GM23338 (cell line): ENCODE measurements around the gene SYNPO2L. TPM values are rescaled to one million over a fixed set of nuclear protein-coding genes. Genes with fewer than 3 reads are reported as not detected.
"Not testable (repeated sequence)": the region's sequence is repeated elsewhere in the genome, so short reads cannot be mapped to it uniquely, and the experiment has no call there.

Experiments
- ATAC-seq: fragments of 200-7000 bp; cut with Tn5 transposase; 3 replicates; pipeline ENCODE4 v1.9.1; 2020
- DNase-seq: peaks from one replicate; pipeline ENCODE4 v3.0.0-alpha.2; 2015; ENCODE audit warnings: low spot score
- H2AFZ ChIP-seq: fragments of 200-600 bp; sonication (generic); 2 replicates; pipeline ENCODE4 v1.8.0; 2016; ENCODE audit warnings: antibody characterized with exemption, mild to moderate bottlenecking, moderate library complexity
- H3F3A ChIP-seq: fragments of 200-600 bp; sonication (generic); replicated peaks from 2 replicates; pipeline ENCODE4 v1.8.0; 2017; ENCODE audit warnings: antibody characterized with exemption, mixed run types, low read depth
- H3K27ac ChIP-seq: fragments of 200-600 bp; sonication (generic); 2 replicates; pipeline ENCODE4 v1.6.1; 2016; ENCODE audit warnings: low read depth
- H3K27me3 ChIP-seq: fragments of 200-600 bp; sonication (generic); 2 replicates; pipeline ENCODE4 v1.8.0; 2016; ENCODE audit warnings: mild to moderate bottlenecking, mixed run types, moderate library complexity; ENCODE audit not compliant: insufficient read depth
- H3K36me3 ChIP-seq: fragments of 200-600 bp; sonication (generic); 2 replicates; pipeline ENCODE4 v1.8.0; 2016; ENCODE audit warnings: mild to moderate bottlenecking; ENCODE audit not compliant: insufficient read depth
- H3K4me1 ChIP-seq: fragments of 200-600 bp; sonication (generic); 2 replicates; pipeline ENCODE4 v1.8.0; 2016; ENCODE audit warnings: mild to moderate bottlenecking, moderate library complexity; ENCODE audit not compliant: insufficient read depth
- H3K4me2 ChIP-seq: fragments of 200-600 bp; sonication (generic); 2 replicates; pipeline ENCODE4 v1.7.1; 2017; ENCODE audit warnings: mixed run types
- H3K4me3 ChIP-seq: fragments of 200-600 bp; sonication (generic); 2 replicates; pipeline ENCODE4 v1.6.1; 2016; ENCODE audit warnings: mixed run types
- H3K79me2 ChIP-seq: fragments of 200-600 bp; sonication (generic); replicated peaks from 2 replicates; pipeline ENCODE4 v1.8.0; 2017; ENCODE audit warnings: mild to moderate bottlenecking; ENCODE audit not compliant: insufficient read depth
- H3K9me2 ChIP-seq: fragments of 200-600 bp; sonication (generic); 2 replicates; pipeline ENCODE4 v1.8.0; 2017; ENCODE audit not compliant: insufficient read depth
- H4K20me1 ChIP-seq: fragments of 200-600 bp; sonication (generic); replicated peaks from 2 replicates; pipeline ENCODE4 v1.8.0; 2017; ENCODE audit warnings: mild to moderate bottlenecking; ENCODE audit not compliant: insufficient read depth
- H3K27ac Mint-ChIP-seq: 2 replicates; pipeline ENCODE4 v1.8.0; 2020; ENCODE audit warnings: inconsistent platforms, mild to moderate bottlenecking, moderate library complexity, mixed read lengths
- H3K27me3 Mint-ChIP-seq: 3 replicates; pipeline ENCODE4 v1.8.0; 2022; ENCODE audit warnings: low read depth, mild to moderate bottlenecking, moderate library complexity, mixed read lengths, inconsistent platforms; ENCODE audit not compliant: insufficient read depth, poor library complexity
- H3K36me3 Mint-ChIP-seq: 3 replicates; pipeline ENCODE4 v1.8.0; 2021; ENCODE audit warnings: low read depth, mild to moderate bottlenecking, inconsistent platforms, moderate library complexity, mixed read lengths
- H3K4me1 Mint-ChIP-seq: 3 replicates; pipeline ENCODE4 v1.8.0; 2020; ENCODE audit warnings: mild to moderate bottlenecking, inconsistent platforms, mixed read lengths
- H3K4me3 Mint-ChIP-seq: 3 replicates; pipeline ENCODE4 v1.8.0; 2021; ENCODE audit warnings: moderate library complexity, mild to moderate bottlenecking, inconsistent platforms, mixed read lengths
- H3K9me3 Mint-ChIP-seq: 3 replicates; pipeline ENCODE4 v1.8.0; 2020; ENCODE audit warnings: moderate library complexity, mild to moderate bottlenecking, inconsistent platforms, mixed read lengths
- CREB1 ChIP-seq: fragments of 250-450 bp; sonication (Bioruptor Pico); IDR thresholded peaks from 2 replicates; pipeline ENCODE4 v1.5.0; 2020; ENCODE audit warnings: low read depth, mild to moderate bottlenecking, moderate library complexity
- ETS1 ChIP-seq: IDR thresholded peaks from 2 replicates; pipeline ENCODE4 v1.6.1; 2016; ENCODE audit warnings: antibody characterized with exemption
- EZH2phosphoT487 ChIP-seq: fragments of 200-600 bp; sonication (generic); IDR thresholded peaks from one replicate; pipeline ENCODE4 v1.8.1; 2018; ENCODE audit warnings: antibody characterized with exemption; ENCODE audit not compliant: unreplicated experiment
- POLR2AphosphoS5 ChIP-seq: IDR thresholded peaks from 2 replicates; pipeline ENCODE4 v1.6.1; 2016; ENCODE audit warnings: antibody characterized with exemption, low read depth
- REST ChIP-seq: IDR thresholded peaks from one replicate; pipeline ENCODE4 v1.6.1; 2018; ENCODE audit warnings: antibody characterized with exemption; ENCODE audit not compliant: unreplicated experiment
- STAT1 ChIP-seq: IDR thresholded peaks from one replicate; pipeline ENCODE4 v1.6.1; 2016; ENCODE audit warnings: antibody characterized with exemption; ENCODE audit not compliant: unreplicated experiment
- ZNF114 ChIP-seq: fragments of 250-450 bp; sonication (Bioruptor Pico); IDR thresholded peaks from 2 replicates; pipeline ENCODE4 v1.5.0; 2020; ENCODE audit warnings: mild to moderate bottlenecking, moderate library complexity
- ZNF331 ChIP-seq: fragments of 250-450 bp; sonication (Bioruptor Pico); IDR thresholded peaks from 2 replicates; pipeline ENCODE4 v1.5.0; 2020; ENCODE audit warnings: low read depth, mild to moderate bottlenecking, moderate library complexity
- polyA plus RNA-seq: library from polyadenylated mRNA; unstranded; fragments of >200 nt; fragmentation: Nextera tagmentation; extraction: Ambion mirVana; gene quantifications from 2 replicates; pipeline ENCODE4 v1.2.1, GENCODE V29; 2016
- total RNA-seq: library from RNA; depleted of rRNA; stranded (reverse); fragments of >200 nt; shearing (Covaris generic); gene quantifications from 2 replicates; pipeline ENCODE4 v1.2.3, GENCODE V29; 2014
- TF ChIP-seq, protein P1 (sequence below), 2 experiments: fragments of 200-600 bp in 1 of 2; sonication (generic) in 1 of 2; conservative IDR thresholded peaks; 2 replicates each; pipeline versions ENCODE4 v1.5.1 to v1.6.1; 2016 to 2017; ENCODE audit warnings: antibody characterized with exemption in 2 of 2, low read depth in 2 of 2, mild to moderate bottlenecking in 2 of 2, moderate library complexity in 1 of 2

The SYNPO2L gene
- total and polyA plus RNA-seq, 2 experiments from 2014 or later, result 0.57 TPM; not detected in 1

DNA sequence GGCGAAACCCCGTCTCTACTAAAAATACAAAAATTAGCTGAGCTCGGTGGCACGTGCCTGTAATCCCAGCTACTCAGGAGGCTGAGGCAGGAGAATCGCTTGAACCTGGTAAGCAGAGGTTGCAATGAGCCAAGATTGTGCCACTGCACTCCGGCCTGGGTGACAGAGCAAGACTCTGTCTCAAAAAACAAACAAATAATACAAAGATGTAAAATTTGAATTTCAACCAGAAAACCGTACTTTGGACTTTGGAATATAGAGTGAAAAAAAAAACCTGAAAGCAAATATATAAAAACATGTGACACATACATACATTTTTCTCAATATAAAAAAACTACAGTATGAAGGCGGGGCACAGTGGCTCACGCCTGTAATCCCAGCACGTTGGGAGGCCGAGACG is 34.9 kb downstream of the SYNPO2L start:
- not testable (repeated sequence) for H3K4me3 ChIP-seq, H3K27ac ChIP-seq, H3K4me3 Mint-ChIP-seq, H3K4me1 ChIP-seq, H3K9me2 ChIP-seq, H3K27me3 Mint-ChIP-seq, H3K36me3 ChIP-seq, H3F3A ChIP-seq, H3K27me3 ChIP-seq, H3K9me3 Mint-ChIP-seq, H3K4me2 ChIP-seq, H3K36me3 Mint-ChIP-seq, ATAC-seq, H4K20me1 ChIP-seq, H3K27ac Mint-ChIP-seq, H2AFZ ChIP-seq, DNase-seq, H3K4me1 Mint-ChIP-seq
- peaks cover 40% of the 10 kb centered on the region for H3K79me2 ChIP-seq

GRCh38 chr10:73617143-73617542 is 38.7 kb downstream of the SYNPO2L start:
- not testable (repeated sequence) for H3K4me1 Mint-ChIP-seq, H3K27ac ChIP-seq, DNase-seq, H3K36me3 Mint-ChIP-seq, H3K9me3 Mint-ChIP-seq, H3K27me3 ChIP-seq, H2AFZ ChIP-seq, H3K9me2 ChIP-seq, ATAC-seq, H3F3A ChIP-seq, H3K27ac Mint-ChIP-seq, H3K4me3 Mint-ChIP-seq, H4K20me1 ChIP-seq, H3K27me3 Mint-ChIP-seq, H3K4me2 ChIP-seq, H3K4me3 ChIP-seq, H3K36me3 ChIP-seq, H3K4me1 ChIP-seq
- peaks cover 22% of the 10 kb centered on the region for H3K79me2 ChIP-seq

DNA sequence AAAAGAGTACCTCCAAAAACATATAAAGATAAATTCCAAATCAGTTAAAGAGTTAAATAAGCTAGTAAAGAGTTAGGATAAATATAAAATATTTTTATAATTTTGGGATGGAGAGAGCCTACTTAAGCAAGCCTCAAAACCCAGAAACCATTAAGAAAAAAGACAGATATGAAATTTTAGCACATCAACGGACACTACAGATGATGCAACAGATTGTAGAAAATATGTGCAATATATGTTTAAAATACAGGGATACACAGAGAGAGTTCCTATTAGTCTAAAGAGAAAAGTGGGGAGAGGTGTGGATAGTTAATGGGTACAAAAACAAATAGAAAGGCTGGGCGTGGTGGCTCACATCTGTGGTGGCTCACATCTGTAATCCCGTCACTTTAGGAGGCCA is 41.1 kb downstream of the SYNPO2L start:
- H3K36me3 Mint-ChIP-seq, result no peaks in the 10 kb centered on the region
- no peaks in the 10 kb centered on the region for H3K27me3 Mint-ChIP-seq
- no peak for ATAC-seq

More for the DNA sequence above, 41.1 kb downstream of the SYNPO2L start:
- no peak for DNase-seq
- H3K27ac ChIP-seq, result peak overlapping the region; percentile 28; the same call in 1 of the 2 replicates
- H3K79me2 ChIP-seq, result peaks cover 4% of the 10 kb centered on the region; the same call in 1 of the 2 replicates
- H3K4me3 ChIP-seq, result no peak overlapping the region
- H3K4me3 Mint-ChIP-seq, result no peak overlapping the region
- H3K4me1 ChIP-seq, result no peaks in the 10 kb centered on the region
- no peaks in the 10 kb centered on the region; the same call in none of the 2 replicates for H4K20me1 ChIP-seq
- TF ChIP-seq EZH2phosphoT487 (no peak), ZNF114 (CRISPR knock-in tag) (no peak), POLR2AphosphoS5 (no peak), CREB1 (CRISPR knock-in tag) (no peak), STAT1 (no peak), ZNF331 (CRISPR knock-in tag) (no peak), REST (no peak), ETS1 (no peak)
- TF ChIP-seq, protein P1, sequence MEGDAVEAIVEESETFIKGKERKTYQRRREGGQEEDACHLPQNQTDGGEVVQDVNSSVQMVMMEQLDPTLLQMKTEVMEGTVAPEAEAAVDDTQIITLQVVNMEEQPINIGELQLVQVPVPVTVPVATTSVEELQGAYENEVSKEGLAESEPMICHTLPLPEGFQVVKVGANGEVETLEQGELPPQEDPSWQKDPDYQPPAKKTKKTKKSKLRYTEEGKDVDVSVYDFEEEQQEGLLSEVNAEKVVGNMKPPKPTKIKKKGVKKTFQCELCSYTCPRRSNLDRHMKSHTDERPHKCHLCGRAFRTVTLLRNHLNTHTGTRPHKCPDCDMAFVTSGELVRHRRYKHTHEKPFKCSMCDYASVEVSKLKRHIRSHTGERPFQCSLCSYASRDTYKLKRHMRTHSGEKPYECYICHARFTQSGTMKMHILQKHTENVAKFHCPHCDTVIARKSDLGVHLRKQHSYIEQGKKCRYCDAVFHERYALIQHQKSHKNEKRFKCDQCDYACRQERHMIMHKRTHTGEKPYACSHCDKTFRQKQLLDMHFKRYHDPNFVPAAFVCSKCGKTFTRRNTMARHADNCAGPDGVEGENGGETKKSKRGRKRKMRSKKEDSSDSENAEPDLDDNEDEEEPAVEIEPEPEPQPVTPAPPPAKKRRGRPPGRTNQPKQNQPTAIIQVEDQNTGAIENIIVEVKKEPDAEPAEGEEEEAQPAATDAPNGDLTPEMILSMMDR (conservative IDR thresholded peaks at IDR 0.05; ENCODE audit: low read depth in 2 of 2), result no peak
- no peak overlapping the region for H3K4me2 ChIP-seq
- H3K9me3 Mint-ChIP-seq, result no peaks in the 10 kb centered on the region; the same call in 2 of the 3 replicates
- no peaks in the 10 kb centered on the region for H3K36me3 ChIP-seq
- H3K27me3 ChIP-seq, result no peaks in the 10 kb centered on the region
- no peaks in the 10 kb centered on the region for H3F3A ChIP-seq
- H3K4me1 Mint-ChIP-seq, result no peaks in the 10 kb centered on the region
- H3K27ac Mint-ChIP-seq, result no peak overlapping the region
- no peak overlapping the region for H2AFZ ChIP-seq
- no peaks in the 10 kb centered on the region for H3K9me2 ChIP-seq
